Measurements from ENCODE around the gene RB1. TPM values are rescaled to one million over a fixed set of nuclear protein-coding genes. Genes with fewer than 3 reads are reported as not detected.

RB1 gene
- total RNA-seq, 1 experiment from 2014 or later = 36.7 TPM

DNA sequence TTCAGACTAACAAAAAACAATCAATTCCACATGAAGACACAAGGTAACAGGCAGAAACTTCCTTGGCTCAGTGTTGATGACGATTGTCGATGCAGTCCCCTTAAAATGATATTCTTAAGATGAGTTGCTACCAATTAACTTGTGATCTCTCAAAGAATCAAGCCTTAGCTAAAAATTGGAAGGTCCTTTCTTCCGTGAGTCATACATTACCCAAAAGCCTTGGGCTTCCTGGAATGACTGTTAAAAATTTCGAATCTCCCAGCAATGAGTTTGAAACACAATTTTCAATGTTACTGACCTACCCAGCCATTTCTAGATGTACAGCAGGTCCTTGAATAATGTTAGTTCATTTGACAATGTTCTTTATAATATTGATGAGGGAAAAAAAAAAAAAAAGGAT, 28.0 kb upstream of the RB1 start:
- DNase-seq (ENCODE audit: low read depth, low spot score) (no peak), ATAC-seq (no peak)
- H3K27ac ChIP-seq (ENCODE audit: low read depth, low read length) = no peak overlapping the region
- H3K27me3 ChIP-seq (ENCODE audit: insufficient read depth, low read length) = no peaks in the 10 kb centered on the region
- no peak overlapping the region for H3K4me2 ChIP-seq (ENCODE audit: low read length)
- H4K20me1 ChIP-seq (ENCODE audit: insufficient read depth) = no peaks in the 10 kb centered on the region
- ChIA-PET POLR2A (no interaction called here), CTCF (no interaction called here), RAD21 (ENCODE audit: low non-redundant PET in 1 of 2, low total read pairs in 2 of 2, uncharacterized antibody in 2 of 2, unreplicated experiment in 2 of 2) (no interaction called here)
- H3K9me2 ChIP-seq (ENCODE audit: insufficient read depth) = no peaks in the 10 kb centered on the region
- intact Hi-C loops (cut with micrococcal nuclease) = no loop called here
- no peaks in the 10 kb centered on the region for H3K4me1 ChIP-seq (ENCODE audit: control insufficient read depth in 1 of 2, insufficient read depth in 2 of 2, low read length in 2 of 2)
- no peak overlapping the region for H2AFZ ChIP-seq (ENCODE audit: low read depth, low read length, poor library complexity, severe bottlenecking)
- no peak overlapping the region for H3K4me3 ChIP-seq (replicated peaks in 1 of 2; ENCODE audit: low read depth in 1 of 2, low read length in 2 of 2)
- TF ChIP-seq SIN3A (IDR thresholded peaks at IDR 0.05; ENCODE audit: low read depth) (no peak), EZH2 (IDR thresholded peaks at IDR 0.05) (no peak), SRF (IDR thresholded peaks at IDR 0.05; ENCODE audit: low read depth) (no peak), POLR2AphosphoS5 (IDR thresholded peaks at IDR 0.05; ENCODE audit: low read depth, low read length) (no peak), ZNF274 (IDR thresholded peaks at IDR 0.05; ENCODE audit: low read depth, low read length) (no peak), TCF7L2 (IDR thresholded peaks at IDR 0.05; ENCODE audit: borderline replicate concordance, extremely low read depth, insufficient read depth, insufficient read length) (no peak), ZBTB33 (IDR thresholded peaks at IDR 0.05; ENCODE audit: extremely low read depth, insufficient replicate concordance, low read length) (no peak), CTCF (IDR thresholded peaks at IDR 0.05 in 2 of 3, conservative IDR thresholded peaks at IDR 0.05 in 1 of 3; ENCODE audit: borderline replicate concordance in 1 of 3, insufficient read depth in 1 of 3, low read depth in 2 of 3, low read length in 2 of 3) (no peak)
- TF ChIP-seq, protein P1, sequence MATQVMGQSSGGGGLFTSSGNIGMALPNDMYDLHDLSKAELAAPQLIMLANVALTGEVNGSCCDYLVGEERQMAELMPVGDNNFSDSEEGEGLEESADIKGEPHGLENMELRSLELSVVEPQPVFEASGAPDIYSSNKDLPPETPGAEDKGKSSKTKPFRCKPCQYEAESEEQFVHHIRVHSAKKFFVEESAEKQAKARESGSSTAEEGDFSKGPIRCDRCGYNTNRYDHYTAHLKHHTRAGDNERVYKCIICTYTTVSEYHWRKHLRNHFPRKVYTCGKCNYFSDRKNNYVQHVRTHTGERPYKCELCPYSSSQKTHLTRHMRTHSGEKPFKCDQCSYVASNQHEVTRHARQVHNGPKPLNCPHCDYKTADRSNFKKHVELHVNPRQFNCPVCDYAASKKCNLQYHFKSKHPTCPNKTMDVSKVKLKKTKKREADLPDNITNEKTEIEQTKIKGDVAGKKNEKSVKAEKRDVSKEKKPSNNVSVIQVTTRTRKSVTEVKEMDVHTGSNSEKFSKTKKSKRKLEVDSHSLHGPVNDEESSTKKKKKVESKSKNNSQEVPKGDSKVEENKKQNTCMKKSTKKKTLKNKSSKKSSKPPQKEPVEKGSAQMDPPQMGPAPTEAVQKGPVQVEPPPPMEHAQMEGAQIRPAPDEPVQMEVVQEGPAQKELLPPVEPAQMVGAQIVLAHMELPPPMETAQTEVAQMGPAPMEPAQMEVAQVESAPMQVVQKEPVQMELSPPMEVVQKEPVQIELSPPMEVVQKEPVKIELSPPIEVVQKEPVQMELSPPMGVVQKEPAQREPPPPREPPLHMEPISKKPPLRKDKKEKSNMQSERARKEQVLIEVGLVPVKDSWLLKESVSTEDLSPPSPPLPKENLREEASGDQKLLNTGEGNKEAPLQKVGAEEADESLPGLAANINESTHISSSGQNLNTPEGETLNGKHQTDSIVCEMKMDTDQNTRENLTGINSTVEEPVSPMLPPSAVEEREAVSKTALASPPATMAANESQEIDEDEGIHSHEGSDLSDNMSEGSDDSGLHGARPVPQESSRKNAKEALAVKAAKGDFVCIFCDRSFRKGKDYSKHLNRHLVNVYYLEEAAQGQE (IDR thresholded peaks at IDR 0.05; ENCODE audit: low read depth) = no peak
- no peak overlapping the region for H3K9ac ChIP-seq (ENCODE audit: low read length)
- no peaks in the 10 kb centered on the region for H3K79me2 ChIP-seq (ENCODE audit: insufficient read depth, low read length)
- BruUV-seq (replicated peaks) = no TSS peak
- no peaks in the 10 kb centered on the region for H3K36me3 ChIP-seq (ENCODE audit: control insufficient read depth in 1 of 2, insufficient read depth in 2 of 2, low read length in 2 of 2)
- no peaks in the 10 kb centered on the region for H3K9me3 ChIP-seq (ENCODE audit: control insufficient read depth in 1 of 2, insufficient read depth in 1 of 2, low read depth in 1 of 2, low read length in 2 of 2)
